Epithelial cell of esophagus (primary cell): ENCODE data around the gene DNAJC11.
"Not testable (repeated sequence)": the region's sequence is repeated elsewhere in the genome, so short reads cannot be mapped to it uniquely, and the experiment has no call there.

ENCODE experiments used
- DNase-seq: peaks from one replicate; pipeline ENCODE4 v3.0.0; 2010; ENCODE audit warnings: low read depth
- H3K4me3 ChIP-seq: 2 replicates; pipeline ENCODE4 v1.5.1; 2011; ENCODE audit warnings: mild to moderate bottlenecking, low read length, control low read depth
- TF ChIP-seq, protein P1 (sequence below): IDR thresholded peaks from 2 replicates; pipeline ENCODE4 v1.5.1; 2011; ENCODE audit warnings: low read depth, mild to moderate bottlenecking, low read length, control low read depth, inconsistent platforms; ENCODE audit not compliant: insufficient read depth; ENCODE audit errors: missing control alignments

Gene DNAJC11

DNA sequence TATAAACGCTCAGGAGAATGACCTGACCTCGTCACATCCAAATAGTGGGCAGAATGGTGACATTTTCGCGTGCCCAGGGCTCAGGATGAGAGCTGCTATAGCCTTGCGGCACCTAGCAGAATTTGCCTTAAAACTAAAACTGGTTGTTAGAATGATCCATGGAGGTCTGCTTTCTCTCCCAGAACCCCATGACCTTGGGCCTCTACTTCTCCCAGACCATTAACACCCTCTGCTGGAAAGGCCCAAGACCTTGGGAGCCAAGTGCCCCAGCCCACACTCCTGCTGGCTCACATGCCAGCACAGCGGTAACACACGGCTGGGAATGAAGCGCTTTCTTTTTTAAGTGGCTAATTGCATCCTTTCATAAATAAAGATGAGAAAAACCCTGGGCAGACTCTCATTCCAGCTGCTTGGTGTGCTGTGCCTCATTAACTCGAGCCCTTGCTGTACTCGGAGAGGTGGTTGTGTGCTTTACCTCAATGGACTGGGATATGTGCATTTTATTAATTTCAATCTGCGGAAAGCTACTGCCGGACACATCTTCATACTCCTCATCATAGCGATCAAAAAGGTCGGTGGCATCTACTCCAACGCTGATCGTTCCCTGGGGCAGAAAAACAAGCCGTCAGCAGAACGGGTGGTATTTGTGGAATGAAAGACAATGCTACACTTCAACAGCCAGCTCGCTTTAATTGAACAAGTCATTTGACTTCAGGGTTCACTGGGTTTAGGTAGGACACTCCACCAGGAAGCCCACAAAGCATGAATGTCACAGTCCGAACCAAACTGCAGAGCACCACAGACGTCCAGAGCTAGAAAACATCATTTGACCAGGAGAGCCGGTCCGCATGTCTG is 48.0 kb downstream of the DNAJC11 start:
- TF ChIP-seq, protein P1, sequence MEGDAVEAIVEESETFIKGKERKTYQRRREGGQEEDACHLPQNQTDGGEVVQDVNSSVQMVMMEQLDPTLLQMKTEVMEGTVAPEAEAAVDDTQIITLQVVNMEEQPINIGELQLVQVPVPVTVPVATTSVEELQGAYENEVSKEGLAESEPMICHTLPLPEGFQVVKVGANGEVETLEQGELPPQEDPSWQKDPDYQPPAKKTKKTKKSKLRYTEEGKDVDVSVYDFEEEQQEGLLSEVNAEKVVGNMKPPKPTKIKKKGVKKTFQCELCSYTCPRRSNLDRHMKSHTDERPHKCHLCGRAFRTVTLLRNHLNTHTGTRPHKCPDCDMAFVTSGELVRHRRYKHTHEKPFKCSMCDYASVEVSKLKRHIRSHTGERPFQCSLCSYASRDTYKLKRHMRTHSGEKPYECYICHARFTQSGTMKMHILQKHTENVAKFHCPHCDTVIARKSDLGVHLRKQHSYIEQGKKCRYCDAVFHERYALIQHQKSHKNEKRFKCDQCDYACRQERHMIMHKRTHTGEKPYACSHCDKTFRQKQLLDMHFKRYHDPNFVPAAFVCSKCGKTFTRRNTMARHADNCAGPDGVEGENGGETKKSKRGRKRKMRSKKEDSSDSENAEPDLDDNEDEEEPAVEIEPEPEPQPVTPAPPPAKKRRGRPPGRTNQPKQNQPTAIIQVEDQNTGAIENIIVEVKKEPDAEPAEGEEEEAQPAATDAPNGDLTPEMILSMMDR, result no peak
- DNase-seq, result no peak
- H3K4me3 ChIP-seq, result no peak overlapping the region

DNA sequence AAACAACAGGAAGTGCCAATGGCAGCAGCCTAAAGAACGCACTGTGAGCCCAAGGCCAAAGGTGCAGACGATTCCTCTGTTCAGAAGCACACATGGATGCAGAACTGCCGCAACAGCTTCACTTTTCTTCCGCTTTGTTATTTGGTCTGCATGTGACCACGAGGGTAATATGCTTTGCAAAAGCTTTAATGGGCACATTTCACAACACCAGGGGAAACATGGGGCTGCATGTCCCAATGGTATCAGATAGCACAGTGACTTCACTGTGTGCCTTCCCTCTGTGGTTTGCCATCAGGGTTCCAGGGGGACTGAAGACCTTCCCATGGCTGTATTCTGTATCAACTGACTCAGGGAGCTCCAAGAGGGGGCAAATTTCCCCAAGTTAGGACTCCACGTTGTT is 48.6 kb downstream of the DNAJC11 start:
- TF ChIP-seq, protein P1, result no peak
- DNase-seq, result no peak
- H3K4me3 ChIP-seq, result no peak overlapping the region

DNA sequence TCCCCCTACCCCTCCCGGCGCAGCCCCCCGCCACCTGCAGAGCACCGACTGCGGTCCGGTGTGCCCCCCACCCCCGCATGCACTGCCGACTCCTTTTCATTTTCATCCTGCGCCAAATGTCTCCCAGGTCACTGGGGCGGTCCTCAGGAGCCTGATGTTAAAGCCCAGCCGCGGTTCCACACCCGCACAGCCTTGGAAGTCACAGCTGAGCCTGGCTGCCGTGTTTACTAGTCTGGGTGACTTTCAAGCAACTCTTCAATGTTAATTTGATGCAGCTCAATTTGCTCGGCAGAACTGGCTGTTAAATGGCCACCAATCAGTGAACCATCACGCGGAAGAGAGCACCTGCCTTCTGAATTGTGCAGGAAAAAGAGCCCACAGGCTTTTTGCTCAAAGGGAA is 49.7 kb downstream of the DNAJC11 start:
- no peak for DNase-seq
- no peak overlapping the region for H3K4me3 ChIP-seq
- TF ChIP-seq, protein P1, result no peak

DNA sequence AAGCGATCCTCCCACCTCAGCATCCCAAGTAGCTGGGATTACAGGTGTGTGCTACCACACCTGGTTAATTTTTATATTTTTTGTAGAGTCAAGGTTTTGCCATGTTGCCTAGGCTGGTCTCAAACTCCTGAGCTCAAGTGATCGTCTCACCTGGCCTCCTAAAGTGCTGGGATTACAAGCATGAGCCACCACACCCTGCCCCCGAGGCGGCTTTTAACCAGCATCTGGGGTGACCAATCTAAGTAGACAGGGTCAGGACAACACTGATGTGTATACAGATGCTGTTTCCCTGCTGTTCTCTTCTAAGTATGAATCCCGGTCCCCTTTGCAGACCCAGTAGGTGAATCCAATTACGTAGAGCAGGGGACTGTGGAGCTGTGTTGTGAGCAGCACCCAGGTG is 53.1 kb downstream of the DNAJC11 start:
- no peak overlapping the region for H3K4me3 ChIP-seq
- DNase-seq, result no peak
- TF ChIP-seq, protein P1, result no peak

DNA sequence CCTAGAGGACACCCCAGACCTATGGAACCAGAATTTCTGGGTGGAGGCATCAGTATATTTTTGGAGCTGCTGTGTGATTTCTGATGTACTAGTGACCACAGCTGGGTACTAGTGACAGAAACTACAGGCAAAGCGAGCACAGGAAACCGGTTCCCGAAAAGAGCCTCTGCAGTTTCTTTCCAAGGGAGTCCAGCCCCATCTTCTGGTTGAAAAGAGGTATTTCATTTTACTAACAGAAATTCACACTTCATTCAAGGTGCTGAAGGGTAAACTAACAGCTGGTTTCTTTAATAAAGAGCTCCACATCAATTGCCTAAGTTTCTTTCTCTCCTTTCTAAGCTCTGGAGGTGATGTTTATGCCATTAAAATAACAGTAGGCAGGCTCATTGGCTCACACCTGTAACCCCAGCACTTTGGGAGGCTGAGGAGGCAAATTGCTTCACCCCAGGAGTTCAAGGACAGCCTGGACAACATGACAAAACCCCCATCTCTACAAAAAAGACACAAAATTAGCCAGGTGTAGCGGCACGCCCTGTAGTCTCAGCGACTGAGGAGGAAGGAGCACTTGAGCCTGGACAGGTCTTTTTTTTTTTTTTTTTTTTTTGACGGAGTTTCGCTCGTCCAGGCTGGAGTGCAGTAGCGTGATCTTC is 55.0 kb downstream of the DNAJC11 start:
- peak; percentile 63 for DNase-seq
- H3K4me3 ChIP-seq, result no peak overlapping the region
- TF ChIP-seq, protein P1, result peak; percentile 59

DNA sequence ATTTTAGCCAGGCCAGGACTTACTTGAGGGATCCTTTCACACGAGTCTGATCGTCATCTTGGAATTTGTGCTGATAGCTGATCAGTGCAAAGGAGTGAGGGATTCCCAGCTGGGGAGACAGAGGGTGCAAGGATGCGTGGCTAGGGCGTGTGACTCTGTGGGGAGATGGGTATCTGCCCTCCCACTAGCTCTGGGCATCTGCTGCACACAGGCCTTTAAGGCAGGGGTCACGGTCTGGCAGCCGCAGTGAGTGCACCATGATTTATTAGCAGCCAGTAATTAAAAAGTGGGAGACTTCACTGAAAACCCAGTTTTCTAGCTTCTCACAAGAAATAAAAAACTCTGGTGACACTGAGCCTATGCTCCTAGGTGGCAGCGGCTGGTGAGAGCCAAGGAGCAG is 56.6 kb downstream of the DNAJC11 start:
- TF ChIP-seq, protein P1, result no peak
- H3K4me3 ChIP-seq, result no peak overlapping the region
- no peak for DNase-seq

DNA sequence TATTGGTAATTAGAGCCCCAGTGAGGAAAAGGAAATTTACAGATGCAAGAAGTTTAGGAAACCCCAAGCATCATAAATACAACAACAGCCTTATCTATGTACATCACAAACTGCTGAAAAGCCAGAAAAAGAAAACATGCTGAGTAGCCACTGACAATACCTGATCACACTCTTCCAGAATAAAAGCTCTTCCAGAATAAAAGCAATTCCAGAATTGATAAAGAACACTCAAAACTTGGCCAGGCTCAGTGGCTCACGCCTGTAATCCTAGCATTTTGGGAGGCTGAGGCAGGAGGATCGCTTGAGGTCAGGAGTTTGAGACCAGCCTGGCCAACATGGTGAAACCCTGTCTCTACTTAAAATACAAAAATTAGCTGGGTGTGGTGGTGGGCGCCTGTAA is 60.7 kb downstream of the DNAJC11 start:
- H3K4me3 ChIP-seq, DNase-seq: not testable (repeated sequence)
